HG02623 (cell line): ENCODE results near the gene CDK17.
A peak's percentile ranks its signal among the peaks of the same experiment; 100 is the strongest.
"Not testable (repeated sequence)": the region's sequence is repeated elsewhere in the genome, so short reads cannot be mapped to it uniquely, and the experiment has no call there.

Source experiments
- ATAC-seq: cut with Tn5 transposase; IDR thresholded peaks from one replicate; pipeline ENCODE4 v1.9.1; 2021; ENCODE audit warnings: moderate library complexity; ENCODE audit not compliant: unreplicated experiment

Gene CDK17

DNA sequence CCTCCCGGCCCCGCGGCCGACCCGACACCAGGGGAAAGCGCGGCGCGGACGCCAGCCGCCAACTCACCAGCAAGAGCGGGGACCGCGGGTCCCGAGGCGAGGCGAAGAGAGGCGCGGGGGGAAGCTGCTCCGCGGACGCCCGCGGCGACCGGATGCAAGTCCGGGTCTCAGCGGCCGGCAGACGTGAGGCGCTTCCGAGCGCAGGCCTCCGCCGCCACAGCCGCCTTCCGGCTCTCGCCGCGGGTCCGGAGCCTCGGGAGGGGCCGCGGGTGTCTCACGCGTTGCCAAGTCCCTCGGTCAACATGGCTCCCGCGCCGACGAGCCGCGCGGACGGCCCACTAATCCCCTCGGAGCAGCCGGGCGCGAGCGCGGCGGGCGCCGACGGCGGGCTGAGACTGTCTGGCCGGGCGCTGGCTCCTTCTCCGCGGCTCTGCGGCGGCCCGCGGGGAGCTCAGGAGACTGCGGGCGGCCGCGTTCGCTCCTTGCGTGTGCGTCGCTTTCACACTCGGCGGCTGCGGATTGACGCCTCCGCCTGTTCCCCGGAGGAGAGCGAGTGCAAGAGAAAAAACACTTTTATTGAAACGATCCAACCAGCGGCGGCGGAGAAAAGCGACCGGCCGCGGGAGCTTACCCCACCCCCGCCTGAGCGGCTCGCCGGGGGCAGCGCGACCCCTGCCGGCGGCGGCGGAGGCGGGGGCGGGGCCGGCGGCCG, at the start of gene CDK17:
CDK17 (minus strand) TSS at position 521 of the 712 bp plus-strand sequence. CDS start 65,603 bp downstream, outside the sequence.
- peak; percentile 38 for ATAC-seq

DNA sequence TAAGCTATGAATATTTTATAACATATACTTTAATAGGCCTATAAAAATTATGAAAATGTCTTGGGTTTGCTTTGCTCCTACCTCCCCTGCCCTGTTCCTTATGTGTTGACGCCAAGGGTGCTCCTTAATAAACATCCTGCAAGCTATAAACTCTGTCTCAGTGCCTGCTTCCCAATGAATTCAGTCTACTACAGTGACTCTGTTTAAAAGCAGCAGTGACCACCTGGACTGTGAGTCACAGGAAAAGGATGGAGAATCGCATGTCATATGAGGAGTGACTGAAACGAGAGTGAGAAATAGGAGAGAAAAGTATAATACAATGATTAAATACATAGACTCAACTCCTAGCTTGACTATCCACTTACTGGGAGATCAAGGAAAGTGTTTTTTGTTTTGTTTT, 48.1 kb upstream of the CDK17 start:
- no peak for ATAC-seq

DNA sequence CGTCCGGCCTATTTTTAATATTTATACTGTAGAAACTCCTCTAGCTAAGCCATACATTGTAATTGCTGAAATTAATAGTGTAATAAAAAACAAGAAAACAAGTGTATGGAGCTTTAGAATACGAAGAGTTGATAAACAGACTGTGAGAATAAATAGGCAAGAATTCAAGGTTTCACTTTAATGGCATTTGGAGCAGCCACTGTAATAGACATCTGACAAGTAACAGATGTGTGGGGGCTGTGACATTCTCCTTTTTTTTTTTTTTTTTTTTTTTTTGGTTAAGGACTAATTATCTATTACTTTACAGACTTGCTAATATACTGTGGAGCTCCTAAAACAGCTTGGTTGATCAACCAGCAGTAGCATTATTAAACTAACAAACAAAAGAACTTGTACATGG, 47.0 kb upstream of the CDK17 start:
- no peak for ATAC-seq

DNA sequence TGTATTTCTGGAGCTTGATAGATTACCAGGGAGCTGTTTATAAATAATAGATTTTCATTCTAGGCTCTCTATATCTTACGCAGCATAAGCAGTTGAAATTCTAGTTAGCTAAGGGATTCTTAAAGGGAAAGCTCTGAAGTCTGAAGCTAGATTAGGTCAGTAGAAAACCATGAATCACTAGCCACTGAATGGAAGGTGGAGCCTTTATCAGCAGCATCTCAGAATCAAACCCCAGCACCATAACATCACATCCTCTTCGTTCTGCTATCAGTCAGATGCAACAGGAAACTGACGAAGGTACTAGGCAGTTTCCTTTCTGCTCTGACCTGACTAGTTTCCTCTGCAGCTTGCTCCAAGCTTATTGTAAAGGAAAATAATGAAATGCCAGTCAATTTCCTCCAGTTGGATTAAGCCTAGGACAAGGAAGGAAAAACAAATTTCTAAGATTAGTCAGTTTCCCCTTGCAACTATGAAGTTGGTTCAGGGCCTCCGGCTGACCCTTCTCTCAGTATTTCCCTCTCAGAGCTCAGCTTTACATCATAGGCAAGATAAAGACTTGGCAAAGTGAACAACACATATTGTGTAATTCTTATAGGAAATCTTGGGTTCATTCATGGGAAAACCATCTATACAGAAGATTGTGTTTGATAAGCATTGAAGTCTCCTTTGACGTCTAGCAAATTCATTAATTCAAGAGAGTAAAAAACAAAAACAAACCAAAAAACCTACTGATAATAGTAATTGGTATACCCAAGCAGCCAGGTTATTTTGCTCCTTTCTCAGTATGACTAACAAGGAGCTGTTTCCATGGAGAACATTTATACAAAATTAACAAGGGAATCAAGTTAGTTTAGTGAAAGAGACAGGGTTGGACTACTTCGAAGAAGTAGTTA, 45.7 kb upstream of the CDK17 start:
- peak; percentile 63 for ATAC-seq

DNA sequence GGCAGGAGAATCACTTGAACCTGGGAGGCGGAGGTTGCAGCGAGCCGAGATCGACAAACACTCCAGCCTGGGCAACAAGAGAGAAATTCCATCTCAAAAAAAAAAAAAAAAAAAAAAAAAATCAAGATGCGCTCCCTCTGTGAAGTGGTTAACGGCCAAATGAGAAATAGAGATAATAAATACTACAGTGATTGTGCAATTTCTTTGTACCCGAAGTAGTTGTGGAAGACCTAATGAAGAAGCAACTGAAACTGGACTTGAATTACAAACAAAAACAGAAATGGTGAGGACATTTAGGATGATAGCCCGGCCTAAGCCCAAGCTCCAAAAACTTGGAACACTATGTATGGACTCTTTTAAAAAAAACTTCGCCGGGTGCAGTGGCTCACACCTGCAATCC, 44.2 kb upstream of the CDK17 start:
- ATAC-seq, result no peak

DNA sequence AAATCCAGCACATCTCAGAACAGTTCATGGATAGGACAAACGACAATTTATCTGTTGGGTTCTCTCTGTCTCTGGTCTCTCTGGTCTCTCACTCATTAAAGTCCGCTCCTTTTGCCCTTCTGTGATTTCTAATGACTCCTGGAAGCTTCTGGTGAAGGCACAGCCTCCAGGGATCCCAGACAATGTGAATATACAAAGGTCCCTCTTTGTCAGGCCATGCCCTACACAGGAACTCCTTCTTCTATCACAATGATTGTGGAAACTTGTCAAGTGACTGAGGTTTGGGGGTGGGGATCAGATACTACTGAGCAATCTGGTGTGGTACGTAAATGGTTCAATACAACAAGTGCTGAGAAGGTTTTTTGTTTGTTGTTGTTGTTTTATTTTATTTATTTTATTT, 42.7 kb upstream of the CDK17 start:
- no peak for ATAC-seq

DNA sequence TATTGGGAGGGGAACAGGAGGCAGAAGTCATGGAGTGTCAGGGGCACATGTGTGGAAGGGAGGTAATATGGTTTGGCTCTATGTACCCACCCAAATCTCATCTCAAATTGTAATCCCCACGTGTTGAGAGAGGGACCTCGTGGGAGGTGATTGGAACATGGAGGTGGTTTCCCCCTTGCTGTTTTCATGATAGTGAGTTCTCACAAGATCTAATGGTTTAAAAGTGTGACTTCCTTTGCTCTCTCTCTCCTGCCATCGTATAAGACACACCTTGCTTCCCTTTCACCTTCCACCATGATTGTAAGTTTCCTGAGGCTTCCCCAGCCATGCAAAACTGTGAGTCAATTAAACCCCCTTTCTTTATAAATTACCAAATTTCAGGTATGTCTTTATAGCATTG, 41.6 kb upstream of the CDK17 start:
- no peak for ATAC-seq

DNA sequence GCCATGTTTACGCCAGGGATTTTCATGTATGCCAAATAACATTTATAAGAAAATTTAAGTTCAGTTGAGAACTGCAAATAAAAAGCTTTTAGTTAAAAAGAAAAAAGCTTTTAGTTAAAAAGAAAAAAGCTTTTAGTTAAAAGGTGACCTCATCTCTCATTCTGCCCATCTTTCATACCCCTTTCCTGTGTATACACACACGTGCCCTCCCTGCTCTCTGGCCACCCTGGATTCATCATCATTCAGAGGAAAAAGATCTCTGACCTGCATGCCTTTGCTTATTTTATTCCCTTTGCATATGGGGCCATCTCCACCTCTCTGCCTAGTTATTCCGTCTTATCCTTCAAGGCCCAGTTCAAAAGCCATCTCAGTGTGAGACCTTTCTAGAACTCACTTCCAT, 38.1 kb upstream of the CDK17 start:
- ATAC-seq, result no peak

DNA sequence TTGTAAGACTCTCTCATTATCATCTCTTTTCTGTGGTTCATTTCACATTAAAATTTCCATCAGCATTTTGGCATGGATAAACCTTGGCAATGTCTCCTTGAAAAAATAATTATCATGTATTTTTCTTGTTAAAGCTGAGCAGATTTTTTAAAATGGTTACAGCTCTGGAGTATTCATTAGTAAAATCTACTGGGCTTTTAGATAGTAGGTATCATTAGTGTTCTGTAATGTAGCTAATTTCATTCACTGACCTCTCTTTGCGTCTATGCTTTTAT, 36.9 kb upstream of the CDK17 start:
- no peak for ATAC-seq

DNA sequence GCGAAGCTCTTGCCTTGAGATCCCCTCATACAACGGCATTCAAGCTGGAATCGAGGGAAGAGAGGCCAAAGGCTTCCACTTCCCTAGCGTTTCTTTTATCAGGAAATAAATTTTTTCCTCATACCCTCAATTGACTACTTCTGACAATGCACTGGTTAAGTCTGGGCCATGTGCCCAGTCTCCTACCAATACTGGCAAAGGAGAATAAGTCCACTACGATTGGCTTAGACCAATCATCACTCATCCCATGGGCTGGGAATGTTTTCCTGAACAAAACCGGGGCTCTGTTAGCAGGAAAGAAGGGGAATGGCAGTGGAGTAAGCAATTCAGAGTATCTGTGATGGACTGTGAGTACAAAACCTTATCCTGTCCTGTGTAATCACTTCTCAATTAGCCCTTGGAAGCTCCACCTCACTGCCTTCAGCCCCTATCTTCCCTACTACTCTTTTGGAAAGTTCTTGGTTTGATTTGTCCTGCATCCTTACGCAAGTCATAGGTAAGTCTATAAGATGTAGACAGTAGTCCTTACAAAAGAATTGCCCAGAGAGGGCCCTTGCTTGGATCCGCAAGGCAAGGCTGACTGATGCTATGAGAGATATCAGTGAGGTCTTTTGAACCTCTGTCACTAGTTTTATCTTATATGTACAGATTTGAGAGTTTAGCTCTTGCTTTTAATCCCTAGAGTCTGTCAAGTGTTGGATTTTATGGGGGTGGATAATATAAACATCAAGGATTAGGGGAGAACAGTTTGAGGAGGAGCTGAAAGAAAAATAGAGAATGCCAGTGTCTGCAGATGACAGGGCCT, 36.3 kb upstream of the CDK17 start:
- no peak for ATAC-seq

DNA sequence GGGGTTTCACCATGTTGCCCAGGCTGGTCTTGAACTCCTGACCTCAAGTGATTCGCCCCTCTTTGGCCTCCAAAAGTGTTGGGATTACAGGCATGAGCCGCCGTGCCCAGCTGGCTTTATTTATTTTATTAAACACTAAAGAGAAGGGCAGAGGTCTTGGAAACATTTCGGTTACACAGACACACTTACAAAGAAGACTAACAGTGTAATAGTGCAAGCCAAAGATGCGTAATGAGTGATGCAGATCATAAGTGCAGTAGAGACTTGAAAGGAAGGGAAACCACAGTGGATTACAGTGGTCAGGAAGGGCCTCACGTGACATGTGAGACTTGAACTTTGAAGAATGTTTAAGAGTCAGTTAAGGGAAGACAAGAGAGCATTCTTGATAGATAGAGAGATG, 33.9 kb upstream of the CDK17 start:
- ATAC-seq, result peak; percentile 73

DNA sequence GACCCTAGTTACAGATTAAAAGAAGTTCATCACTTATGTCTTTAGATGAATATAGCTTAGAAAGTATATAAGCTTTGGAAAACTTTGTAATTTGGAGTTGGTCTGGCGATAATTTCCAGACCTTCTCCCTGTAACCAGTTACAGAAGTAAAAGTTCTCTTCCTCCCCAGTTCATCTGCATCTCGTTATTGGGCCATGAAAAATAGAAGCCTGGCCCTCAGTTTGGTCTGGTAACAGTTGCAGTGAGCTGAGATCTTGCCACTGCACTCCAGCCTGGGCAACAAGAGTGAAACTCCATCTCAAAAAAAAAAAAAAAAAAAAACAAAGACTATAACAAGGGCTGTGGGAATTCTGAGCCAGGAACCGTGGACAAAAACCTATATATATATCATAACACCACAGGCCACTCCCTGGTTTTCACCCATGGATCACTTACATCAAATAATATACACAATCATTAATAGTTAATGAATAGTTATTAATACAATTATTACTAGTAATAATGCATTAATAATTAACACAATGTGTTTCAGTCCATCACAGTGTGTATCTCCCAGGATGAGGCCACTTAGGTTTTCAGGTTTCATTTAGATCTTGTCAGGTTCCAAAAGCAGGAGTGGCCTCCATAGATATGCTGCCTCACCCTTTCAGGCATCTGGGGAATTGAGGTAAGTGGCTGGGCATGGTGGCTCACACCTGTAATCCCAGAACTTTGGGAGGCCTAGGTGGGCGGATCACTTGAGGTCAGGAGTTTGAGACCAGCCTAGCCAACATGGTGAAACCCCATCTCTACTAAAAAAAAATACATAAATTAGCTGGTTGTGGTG, 32.5 kb upstream of the CDK17 start:
- not testable (repeated sequence) for ATAC-seq

DNA sequence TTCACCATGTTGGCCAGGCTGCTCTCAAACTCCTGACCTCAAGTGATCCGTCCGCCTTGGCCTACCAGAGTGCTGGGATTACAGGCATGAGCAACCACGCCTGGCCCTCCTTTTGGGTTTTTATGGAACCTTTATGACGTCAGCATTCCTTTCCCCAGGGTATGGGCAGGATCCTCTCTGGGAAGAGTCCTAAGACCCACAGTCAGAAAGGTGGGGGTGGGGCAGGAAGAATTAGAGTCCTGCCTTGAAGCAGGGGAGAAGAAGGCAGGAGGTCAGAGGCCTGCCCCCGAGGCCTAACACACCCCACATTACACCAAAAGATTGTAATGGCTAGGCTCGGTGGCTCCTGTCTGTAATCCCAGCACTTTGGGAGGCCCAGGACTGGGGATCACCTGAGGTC, 30.8 kb upstream of the CDK17 start:
- no peak for ATAC-seq

DNA sequence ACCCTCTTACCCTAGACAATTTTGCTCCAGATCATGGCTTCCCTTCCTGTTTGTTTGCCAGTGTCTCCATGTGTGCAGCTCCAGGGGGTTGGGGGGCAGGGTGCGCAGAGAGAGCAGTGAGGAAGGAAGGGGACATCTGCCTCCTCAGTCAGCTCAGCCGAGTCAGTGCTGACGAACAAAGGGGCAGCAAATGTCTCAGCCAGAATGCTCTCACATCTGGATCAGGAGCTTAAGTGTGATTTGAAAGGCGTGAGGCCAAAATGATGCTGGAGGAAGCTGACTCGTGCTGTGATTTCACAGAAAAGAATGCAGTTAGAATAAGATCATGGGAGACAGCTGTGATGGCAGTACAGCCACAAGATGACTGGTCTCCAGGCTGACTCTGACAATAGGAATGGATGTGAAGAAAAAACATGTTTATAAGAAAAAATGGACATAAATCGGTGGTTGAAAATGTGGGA, 27.1 kb upstream of the CDK17 start:
- no peak for ATAC-seq

DNA sequence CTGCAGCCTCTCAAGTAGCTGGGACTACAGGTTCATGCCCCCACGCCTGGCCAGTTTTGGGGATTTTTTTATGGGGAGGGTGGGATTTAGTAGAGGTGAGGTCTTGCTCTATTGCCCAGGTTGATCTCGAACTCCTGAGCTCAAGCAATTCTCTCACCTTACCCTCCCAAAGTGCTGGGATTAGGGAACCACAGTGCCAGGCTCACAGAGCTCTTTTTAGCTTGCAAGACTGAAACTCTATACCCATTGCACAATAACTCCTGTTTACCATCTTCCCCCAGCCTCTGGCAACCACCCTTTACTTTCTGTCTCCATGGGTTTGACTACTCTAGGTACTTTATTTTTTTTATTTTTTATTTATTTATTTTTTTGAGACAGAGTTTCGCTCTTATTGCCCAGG, 25.7 kb upstream of the CDK17 start:
- ATAC-seq, result no peak

DNA sequence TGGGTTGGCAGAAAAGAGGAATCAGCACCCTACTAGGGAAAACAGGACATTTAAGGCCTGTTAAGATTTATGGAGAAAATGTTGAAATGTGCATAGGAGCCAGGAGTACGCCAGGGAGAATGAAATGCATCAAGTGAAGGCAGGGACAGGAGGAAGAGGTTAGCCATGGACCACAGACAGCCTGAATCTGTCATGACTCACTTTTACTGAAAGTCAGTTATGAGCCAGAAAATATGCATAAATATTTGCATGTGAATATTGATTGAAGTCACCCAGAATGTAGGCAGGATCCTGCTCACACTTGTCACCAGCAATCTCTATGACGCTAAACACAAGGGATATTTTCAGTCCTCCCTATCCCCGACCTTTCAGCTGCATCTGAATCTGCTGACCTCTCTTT, 25.1 kb upstream of the CDK17 start:
- ATAC-seq, result no peak

DNA sequence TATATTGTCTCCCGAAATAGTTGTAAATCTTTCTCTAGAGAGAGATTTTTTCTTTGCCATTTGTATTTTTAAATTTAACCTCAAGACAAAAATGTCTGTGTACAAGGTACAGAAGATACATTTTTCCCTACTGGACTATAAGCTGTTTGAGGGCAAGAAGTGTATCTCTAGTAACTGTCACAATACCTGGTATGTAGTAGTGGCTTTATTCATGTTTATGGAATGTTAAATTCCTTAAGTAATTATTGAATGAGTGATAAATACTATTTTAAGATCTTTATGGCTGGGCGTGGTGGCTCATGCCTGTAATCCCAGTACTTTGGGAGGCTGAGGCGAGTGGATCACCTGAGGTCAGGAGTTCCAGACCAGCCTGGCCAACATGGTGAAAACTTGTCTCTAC, 24.4 kb upstream of the CDK17 start:
- no peak for ATAC-seq

DNA sequence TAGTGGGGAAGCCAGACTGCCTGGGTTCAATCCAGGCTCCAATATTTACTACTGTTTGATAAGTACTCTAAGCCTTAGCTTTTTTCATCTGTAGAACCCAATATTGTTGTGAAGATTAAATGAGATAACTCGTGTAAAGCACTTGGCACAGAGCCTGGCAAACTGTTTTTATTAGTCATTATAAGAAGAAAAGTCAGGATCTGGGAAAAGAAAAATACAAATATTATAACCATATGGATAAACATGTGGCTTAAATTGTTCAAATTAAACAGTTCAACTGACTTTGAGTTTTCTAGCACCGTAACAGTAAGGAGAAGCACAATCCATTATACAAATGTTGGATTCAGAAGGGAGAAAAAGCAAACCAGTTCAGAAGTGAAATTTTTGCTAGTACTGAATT, 22.0 kb upstream of the CDK17 start:
- no peak for ATAC-seq

DNA sequence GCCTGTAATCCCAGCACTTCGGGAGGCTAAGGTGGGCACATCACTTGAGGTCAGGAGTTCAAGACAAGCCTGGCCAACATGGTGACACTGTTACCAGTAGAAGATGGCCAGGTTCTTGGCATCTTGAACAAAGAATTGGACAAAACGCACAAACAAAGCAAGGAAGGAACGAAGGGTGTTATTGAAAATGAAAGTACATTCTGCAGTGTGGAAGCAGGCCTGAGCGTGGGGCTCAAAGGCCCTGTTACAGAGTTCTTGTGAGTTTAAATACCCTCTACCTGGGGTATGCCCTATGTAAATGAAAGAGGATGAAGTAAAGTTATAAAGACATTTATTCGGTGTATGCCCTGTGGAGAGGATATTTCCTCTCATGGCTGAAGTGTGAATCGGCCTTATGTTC, 20.8 kb upstream of the CDK17 start:
- no peak for ATAC-seq

DNA sequence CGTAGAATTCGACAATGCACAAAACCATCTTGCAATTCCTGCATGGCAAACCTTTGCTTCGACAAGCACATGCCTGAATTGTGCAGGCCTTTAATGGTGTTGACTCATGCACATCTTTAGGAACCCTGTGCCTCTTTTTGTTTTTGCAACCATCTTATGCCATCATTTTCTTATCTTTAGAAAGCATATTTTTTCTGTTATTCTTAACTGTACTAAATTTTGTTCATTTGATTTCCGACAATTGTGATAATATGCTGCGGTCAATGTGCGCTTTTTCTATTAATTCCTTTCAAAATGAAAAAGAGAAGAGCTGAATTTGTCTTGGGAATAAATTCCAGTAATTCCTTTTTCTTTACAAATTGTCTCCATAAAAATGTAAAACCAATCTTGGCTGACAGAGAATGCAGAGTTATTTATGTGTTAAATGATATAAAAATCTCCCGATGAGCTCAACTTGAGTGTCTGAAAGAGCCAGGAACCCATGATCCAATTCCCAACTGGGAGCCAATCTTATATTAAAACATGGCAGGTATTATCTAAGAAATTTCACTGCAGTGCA, 20.1 kb upstream of the CDK17 start:
- ATAC-seq, result no peak
